Psoas muscle (tissue), 8 donors: ENCODE results near the gene SKIC2. TPM values are rescaled to one million over a fixed set of nuclear protein-coding genes. Genes with fewer than 3 reads are reported as not detected.
A peak's percentile ranks its signal among the peaks of the same experiment; 100 is the strongest.

Experiments
- ATAC-seq, 4 donors: fragments of 200-7000 bp; cut with Tn5 transposase; one replicate each; pipeline ENCODE4 v1.9.1; 2020; ENCODE audit warnings: moderate library complexity in 3 of 4, mild to moderate bottlenecking in 2 of 4
- DNase-seq, 2 donors: peaks; one replicate each; pipeline ENCODE4 v3.0.0-alpha.2; 2020
- H3K27ac ChIP-seq: fragments of 200-600 bp; one replicate; pipeline ENCODE4 v1.8.0; 2022
- H3K27me3 ChIP-seq, 3 donors: fragments of 200-600 bp in 1 of 3; one replicate each; pipeline versions ENCODE4 v1.6.1 to v1.8.0; 2013 to 2022; ENCODE audit warnings: low read length in 2 of 3, mild to moderate bottlenecking in 2 of 3, moderate library complexity in 1 of 3; ENCODE audit not compliant: insufficient read depth in 3 of 3
- H3K36me3 ChIP-seq, 2 donors: fragments of 200-600 bp in 1 of 2; one replicate each; pipeline versions ENCODE4 v1.6.1 to v1.8.0; 2013 to 2022; ENCODE audit warnings: low read depth in 1 of 2, mild to moderate bottlenecking in 1 of 2, moderate library complexity in 1 of 2; ENCODE audit not compliant: insufficient read depth in 1 of 2
- H3K4me1 ChIP-seq: fragments of 200-600 bp; one replicate; pipeline ENCODE4 v1.8.0; 2022
- H3K4me3 ChIP-seq: fragments of 200-600 bp; one replicate; pipeline ENCODE4 v1.8.0; 2022; ENCODE audit warnings: mild to moderate bottlenecking
- H3K9me3 ChIP-seq: fragments of 200-600 bp; one replicate; pipeline ENCODE4 v1.8.0; 2022
- WGBS, 3 donors: extraction: QIAGEN DNeasy Blood & Tissue Kit; methylation state at CpG; one replicate each; pipeline versions ENCODE4 v1.1.6 to v1.1.7; 2013; 5-methylcytosine and 5-hydroxymethylcytosine counted together
- intact Hi-C, 2 donors: fragments of 100-400 bp; cut with DNase I; formaldehyde crosslinking; loops; one replicate each; pipeline versions ENCODE4 v1.11.0 to v1.14.2; 2022
- polyA plus RNA-seq, 3 donors: library from polyadenylated mRNA; stranded (reverse); fragments of 200-250 nt; gene quantifications; one replicate each; pipeline ENCODE4 v1.2.3, GENCODE V29; 2013
- total RNA-seq, 4 donors: library from RNA; stranded (reverse); fragmentation: NEBNext Ultra II Directional in 2 of 4; extraction: Animal tissue kit (Norgen Biotek cat#: 25700) in 2 of 4; gene quantifications; one replicate each; pipeline versions ENCODE4 v1.2.1 to v1.2.4, GENCODE V29; 2021 to 2023
- TF ChIP-seq, protein P1 (sequence below): fragments of 200-600 bp; IDR thresholded peaks from one replicate; pipeline ENCODE4 v1.8.0; 2022; ENCODE audit warnings: antibody characterized with exemption
- donor health status: healthy with polysubstance abuse.
- donor health status: DM: no; HTN: no; CAD: no; lungs with moderate emphysema.
- donor health status: Bipolar disorder and iron deficiency.
- donor health status: healthy.
- donor health status: DM: yes; HTN: yes; CAD: no.
- donor health status: DM: no; HTN: no; CAD: no.
- donor health status: DM: no; HTN: no; CAD: no.
- donor health status: DM: yes; HTN: yes; CAD: no.

The SKIC2 gene
- total and polyA plus RNA-seq, 7 donors, result 26.9 to 36.6 (median 30.2) TPM

DNA sequence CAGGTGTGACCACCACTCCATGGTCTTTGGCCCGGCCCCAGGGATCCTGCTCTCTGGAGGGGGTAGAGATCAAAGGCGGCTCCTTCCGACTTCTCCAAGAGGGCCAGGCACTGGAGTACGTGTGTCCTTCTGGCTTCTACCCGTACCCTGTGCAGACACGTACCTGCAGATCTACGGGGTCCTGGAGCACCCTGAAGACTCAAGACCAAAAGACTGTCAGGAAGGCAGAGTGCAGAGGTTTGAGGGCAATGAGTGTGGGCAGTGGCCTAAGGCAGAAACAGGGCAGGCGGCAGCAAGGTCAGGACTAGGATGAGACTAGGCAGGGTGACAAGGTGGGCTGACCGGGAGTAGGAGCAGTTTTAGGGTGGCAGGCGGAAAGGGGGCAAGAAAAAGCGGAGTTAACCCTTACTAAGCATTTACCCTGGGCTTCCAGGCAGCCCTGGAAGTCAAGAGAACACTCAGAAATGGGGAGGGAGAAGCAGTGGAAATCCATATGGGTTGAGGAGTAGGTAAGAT, 12.5 kb upstream of the SKIC2 start:
- intact Hi-C loops, result no loop called here
- H3K9me3 ChIP-seq, result no peaks in the 10 kb centered on the region
- no peak for ATAC-seq

DNA sequence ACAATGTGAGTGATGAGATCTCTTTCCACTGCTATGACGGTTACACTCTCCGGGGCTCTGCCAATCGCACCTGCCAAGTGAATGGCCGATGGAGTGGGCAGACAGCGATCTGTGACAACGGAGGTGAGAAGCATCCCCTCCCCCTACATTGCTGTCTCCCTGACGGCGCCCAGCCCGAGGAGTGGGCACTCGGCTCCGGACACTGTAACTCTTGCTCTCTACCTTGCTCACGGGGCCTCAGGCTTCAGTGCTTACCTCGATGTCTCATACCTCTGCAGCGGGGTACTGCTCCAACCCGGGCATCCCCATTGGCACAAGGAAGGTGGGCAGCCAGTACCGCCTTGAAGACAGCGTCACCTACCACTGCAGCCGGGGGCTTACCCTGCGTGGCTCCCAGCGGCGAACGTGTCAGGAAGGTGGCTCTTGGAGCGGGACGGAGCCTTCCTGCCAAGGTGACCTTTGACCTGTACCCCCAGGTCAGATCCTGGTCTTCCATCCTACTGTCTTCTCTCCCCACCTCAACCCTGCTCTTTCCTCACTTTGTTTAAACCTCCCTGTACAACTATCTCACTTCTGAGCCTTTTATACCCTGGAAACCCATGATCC, 11.8 kb upstream of the SKIC2 start:
- no peak overlapping the region for H3K4me3 ChIP-seq
- intact Hi-C loops, result no loop called here
- H3K9me3 ChIP-seq, result no peaks in the 10 kb centered on the region
- no peaks in the 10 kb centered on the region for H3K4me1 ChIP-seq
- DNase-seq, result no peak
- no peak for ATAC-seq
- TF ChIP-seq, protein P1, sequence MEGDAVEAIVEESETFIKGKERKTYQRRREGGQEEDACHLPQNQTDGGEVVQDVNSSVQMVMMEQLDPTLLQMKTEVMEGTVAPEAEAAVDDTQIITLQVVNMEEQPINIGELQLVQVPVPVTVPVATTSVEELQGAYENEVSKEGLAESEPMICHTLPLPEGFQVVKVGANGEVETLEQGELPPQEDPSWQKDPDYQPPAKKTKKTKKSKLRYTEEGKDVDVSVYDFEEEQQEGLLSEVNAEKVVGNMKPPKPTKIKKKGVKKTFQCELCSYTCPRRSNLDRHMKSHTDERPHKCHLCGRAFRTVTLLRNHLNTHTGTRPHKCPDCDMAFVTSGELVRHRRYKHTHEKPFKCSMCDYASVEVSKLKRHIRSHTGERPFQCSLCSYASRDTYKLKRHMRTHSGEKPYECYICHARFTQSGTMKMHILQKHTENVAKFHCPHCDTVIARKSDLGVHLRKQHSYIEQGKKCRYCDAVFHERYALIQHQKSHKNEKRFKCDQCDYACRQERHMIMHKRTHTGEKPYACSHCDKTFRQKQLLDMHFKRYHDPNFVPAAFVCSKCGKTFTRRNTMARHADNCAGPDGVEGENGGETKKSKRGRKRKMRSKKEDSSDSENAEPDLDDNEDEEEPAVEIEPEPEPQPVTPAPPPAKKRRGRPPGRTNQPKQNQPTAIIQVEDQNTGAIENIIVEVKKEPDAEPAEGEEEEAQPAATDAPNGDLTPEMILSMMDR, result no peak
- H3K27ac ChIP-seq, result no peak overlapping the region
- H3K27me3 ChIP-seq, result peaks cover 0 to 28% (median 0%) of the 10 kb centered on the region in 3 donors
- peaks cover 0 to 13% of the 10 kb centered on the region in 2 donors for H3K36me3 ChIP-seq
- 82 to 83% (median 83%) methylated on average over 24 of the region's 24 CpGs for WGBS, 3 donors

More for the DNA sequence above, 12.5 kb upstream of the SKIC2 start:
- TF ChIP-seq, protein P1, result no peak
- WGBS, 3 donors, result 67 to 79% (median 70%) methylated on average over 11 of the region's 11 CpGs
- peak overlapping the region; percentile 55 for H3K27ac ChIP-seq
- H3K4me3 ChIP-seq, result peak overlapping the region; percentile 22
- H3K27me3 ChIP-seq, result peaks cover 0 to 28% (median 0%) of the 10 kb centered on the region in 3 donors
- no peak for DNase-seq
- peaks cover 0 to 5% of the 10 kb centered on the region in 2 donors for H3K36me3 ChIP-seq
- H3K4me1 ChIP-seq, result no peaks in the 10 kb centered on the region

DNA sequence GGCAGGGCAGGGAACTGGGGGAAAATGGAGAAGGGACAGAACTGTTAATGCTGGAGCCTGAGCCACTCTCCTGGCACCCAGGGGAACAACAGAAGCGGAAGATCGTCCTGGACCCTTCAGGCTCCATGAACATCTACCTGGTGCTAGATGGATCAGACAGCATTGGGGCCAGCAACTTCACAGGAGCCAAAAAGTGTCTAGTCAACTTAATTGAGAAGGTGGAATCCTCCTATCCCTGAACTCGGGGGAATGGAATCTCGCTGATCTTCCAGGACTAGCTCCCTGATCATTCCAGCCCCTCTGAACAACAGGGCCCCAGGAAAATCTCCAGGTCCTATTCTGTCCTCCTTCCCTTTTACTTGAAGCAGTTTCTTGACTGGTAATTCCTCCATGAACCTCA, 11.1 kb upstream of the SKIC2 start:
- Histone ChIP-seq H3K4me3 (no peak overlapping the region), H3K9me3 (no peaks in the 10 kb centered on the region), H3K4me1 (no peaks in the 10 kb centered on the region), H3K27ac (no peak overlapping the region), H3K36me3 (peaks cover 0 to 20% of the 10 kb centered on the region in 2 donors), H3K27me3 (peaks cover 0 to 21% (median 0%) of the 10 kb centered on the region in 3 donors)
- intact Hi-C loops, result no loop called here
- TF ChIP-seq, protein P1, result no peak
- DNase-seq (no peak), ATAC-seq (no peak)
- WGBS, 3 donors, result 74 to 82% (median 79%) methylated on average over 4 of the region's 4 CpGs

DNA sequence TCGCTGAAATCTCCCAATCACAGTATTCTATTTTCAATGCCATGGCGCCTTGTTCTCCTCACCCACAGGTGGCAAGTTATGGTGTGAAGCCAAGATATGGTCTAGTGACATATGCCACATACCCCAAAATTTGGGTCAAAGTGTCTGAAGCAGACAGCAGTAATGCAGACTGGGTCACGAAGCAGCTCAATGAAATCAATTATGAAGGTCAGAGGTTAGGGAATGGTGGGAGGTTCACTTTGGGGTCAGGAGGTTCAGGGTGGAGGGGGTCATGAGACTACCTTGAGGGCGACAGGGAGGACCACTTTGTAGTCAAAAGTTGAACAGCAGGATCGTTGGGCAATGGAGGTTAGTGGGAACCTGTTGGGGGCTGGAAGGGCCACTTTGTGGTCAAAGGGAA, 10.7 kb upstream of the SKIC2 start:
- no peak for ATAC-seq
- WGBS, 3 donors, result 73 to 76% (median 73%) methylated on average over 5 of the region's 5 CpGs
- peaks cover 0 to 17% (median 0%) of the 10 kb centered on the region in 3 donors for H3K27me3 ChIP-seq
- H3K4me3 ChIP-seq, result no peak overlapping the region
- no peak overlapping the region for H3K27ac ChIP-seq
- DNase-seq, result no peak
- intact Hi-C loops, result no loop called here
- TF ChIP-seq, protein P1, result no peak
- no peaks in the 10 kb centered on the region for H3K9me3 ChIP-seq
- peaks cover 0 to 24% of the 10 kb centered on the region in 2 donors for H3K36me3 ChIP-seq
- H3K4me1 ChIP-seq, result no peaks in the 10 kb centered on the region
